ENCODE measurements around the gene TMEM132E.

The TMEM132E gene

DNA sequence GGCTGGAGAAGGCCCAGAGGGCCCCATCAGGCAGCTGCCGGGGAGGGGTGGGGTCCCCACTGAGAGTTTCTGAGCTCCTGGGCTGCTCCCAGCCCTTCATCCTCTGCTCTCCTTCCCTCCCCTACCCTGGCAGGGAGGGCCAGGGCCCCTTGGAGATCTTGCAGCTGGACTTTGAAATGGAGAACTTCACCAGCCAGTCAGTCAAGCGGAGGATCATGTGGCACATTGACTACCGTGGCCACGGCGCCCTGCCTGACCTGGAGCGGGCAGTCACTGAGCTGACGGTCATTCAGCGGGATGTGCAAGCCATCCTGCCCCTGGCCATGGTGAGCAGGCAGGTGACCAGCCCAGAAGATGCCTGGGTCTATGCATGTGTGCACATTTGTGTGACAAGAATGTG is 49.5 kb downstream of the TMEM132E start:
- H3K4me3 ChIP-seq (ENCODE audit: low read depth, low read length), result no peak overlapping the region

DNA sequence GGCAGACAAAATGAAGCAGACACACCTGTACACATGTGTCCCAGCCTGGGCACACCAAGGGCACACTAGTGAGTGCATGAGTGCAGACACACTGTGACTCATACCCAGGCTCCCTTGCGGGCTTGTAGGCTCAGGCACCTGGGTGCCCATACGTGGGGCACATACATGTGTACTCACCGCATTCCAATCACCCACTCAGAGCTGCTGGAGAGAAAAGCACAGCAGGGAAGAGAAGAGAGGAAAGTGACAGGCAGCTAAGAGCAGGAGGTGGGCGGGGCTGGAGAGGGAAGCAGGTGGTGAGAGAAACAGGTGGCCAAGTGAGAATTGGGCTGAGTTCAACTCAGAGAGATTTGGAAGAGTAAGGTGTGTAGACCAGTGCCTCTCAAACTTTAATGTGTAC is 54.0 kb downstream of the TMEM132E start:
- H3K4me3 ChIP-seq (ENCODE audit: low read depth, low read length), result no peak overlapping the region

DNA sequence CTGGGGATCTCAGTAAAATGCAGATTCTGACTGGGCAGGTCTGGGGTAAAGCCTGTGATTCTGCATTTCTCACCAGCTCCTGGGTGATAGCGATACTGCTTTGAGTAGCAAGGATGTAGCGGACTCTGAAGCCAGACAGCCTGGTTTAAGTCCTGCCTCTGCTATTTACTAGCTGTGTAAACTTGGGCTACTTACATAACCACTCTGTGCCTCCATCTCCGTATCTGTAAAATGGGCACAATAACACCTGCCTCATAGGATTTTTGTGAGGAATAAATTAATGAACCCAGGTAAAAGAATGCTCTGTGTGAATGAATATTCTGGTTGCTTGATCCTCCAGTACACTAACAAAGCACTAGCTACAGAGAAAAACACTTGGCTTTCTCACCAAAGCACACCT is 54.4 kb downstream of the TMEM132E start:
- H3K4me3 ChIP-seq (ENCODE audit: low read depth, low read length), result no peak overlapping the region

DNA sequence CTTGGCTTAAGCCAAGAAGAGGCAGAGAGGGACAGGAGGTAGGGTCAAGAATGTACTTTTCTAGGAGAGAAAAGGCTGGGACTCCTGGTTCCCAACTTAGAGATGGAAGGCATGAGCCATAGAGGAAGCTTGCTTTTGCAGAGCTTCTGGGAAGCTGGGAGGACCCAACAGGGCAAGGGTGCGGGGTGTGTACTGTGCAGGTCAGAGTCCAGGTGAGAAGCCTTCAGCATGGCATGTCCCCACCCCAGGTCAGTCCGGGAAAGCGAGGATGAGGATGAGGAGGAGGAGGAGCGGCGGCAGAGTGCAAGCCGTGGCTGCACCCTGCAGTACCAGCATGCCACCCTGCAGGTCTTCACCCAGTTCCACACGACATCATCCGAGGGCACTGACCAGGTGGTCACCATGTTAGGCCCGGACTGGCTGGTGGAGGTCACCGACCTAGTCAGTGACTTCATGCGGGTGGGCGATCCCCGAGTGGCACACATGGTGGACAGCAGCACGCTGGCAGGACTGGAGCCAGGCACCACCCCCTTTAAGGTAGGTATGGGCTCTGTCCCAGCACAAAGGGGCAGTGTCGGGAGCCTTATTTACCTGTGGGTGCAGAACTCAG is 55.3 kb downstream of the TMEM132E start:
- no peak overlapping the region for H3K4me3 ChIP-seq (ENCODE audit: low read depth, low read length)

DNA sequence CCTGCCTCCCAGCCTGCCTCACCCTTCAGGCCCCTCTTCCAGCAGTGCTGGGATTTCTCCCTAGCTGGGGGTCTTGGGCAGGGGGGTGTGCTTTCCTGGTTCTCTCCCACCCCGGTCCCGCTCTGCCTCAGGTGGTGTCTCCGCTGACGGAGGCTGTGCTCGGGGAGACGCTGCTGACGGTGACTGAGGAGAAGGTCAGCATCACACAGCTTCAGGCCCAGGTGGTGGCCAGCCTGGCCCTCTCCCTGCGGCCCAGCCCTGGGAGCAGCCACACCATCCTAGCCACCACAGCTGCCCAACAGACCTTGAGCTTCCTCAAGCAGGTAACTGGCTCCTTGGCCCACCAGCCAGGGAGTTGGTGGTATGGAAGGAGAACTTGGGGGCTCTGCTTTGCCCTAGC is 56.5 kb downstream of the TMEM132E start:
- no peak overlapping the region for H3K4me3 ChIP-seq (ENCODE audit: low read depth, low read length)

DNA sequence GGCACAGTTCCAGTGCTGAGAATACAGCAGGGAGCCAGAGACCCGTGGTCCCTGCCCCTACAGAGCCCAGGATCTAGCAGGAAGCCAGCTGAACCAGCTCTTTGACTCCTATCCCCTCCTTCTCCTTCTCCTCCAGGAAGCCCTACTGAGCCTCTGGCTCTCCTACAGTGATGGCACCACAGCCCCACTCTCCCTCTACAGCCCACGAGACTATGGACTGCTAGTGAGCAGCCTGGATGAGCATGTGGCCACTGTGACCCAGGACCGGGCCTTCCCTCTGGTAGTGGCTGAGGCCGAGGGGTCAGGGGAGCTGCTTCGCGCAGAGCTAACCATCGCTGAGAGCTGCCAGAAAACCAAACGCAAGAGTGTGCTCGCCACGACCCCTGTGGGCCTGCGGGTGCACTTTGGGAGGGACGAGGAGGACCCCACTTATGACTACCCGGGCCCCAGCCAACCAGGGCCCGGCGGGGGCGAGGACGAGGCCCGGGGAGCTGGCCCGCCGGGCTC is 57.7 kb downstream of the TMEM132E start:
- no peak overlapping the region for H3K4me3 ChIP-seq (ENCODE audit: low read depth, low read length)

DNA sequence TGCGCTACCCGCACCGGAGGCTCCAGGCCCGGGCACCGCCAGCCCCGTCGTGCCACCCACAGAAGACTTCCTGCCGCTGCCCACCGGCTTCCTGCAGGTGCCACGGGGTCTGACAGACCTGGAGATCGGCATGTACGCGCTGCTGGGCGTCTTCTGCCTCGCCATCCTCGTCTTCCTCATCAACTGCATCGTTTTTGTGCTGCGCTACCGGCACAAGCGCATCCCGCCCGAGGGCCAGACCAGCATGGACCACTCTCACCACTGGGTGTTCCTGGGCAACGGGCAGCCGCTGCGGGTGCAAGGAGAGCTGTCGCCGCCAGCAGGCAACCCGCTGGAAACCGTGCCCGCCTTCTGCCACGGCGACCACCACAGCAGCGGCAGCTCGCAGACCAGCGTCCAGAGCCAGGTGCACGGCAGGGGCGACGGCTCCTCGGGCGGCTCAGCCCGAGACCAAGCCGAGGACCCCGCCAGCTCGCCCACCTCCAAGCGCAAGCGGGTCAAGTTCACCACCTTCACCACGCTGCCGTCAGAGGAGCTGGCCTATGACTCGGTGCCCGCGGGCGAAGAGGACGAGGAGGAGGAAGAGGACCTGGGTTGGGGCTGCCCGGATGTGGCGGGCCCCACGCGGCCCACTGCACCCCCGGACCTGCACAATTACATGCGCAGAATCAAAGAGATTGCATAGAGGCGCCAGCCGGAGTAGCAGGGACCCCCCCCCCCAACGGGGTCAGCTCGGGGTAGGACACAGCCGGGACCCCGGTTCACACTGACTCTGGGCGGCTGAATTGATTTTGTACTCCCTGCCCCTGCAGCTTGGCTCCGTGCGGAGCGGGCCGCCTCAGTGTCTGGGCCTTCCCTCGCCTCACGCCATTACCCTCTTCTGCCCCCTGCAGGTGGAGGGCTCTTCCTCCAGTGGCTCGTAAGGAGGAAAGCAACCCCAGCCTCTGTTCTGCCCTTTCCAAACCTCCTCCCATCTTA is 58.5 kb downstream of the TMEM132E start:
- no peak overlapping the region for H3K4me3 ChIP-seq (ENCODE audit: low read depth, low read length)

DNA sequence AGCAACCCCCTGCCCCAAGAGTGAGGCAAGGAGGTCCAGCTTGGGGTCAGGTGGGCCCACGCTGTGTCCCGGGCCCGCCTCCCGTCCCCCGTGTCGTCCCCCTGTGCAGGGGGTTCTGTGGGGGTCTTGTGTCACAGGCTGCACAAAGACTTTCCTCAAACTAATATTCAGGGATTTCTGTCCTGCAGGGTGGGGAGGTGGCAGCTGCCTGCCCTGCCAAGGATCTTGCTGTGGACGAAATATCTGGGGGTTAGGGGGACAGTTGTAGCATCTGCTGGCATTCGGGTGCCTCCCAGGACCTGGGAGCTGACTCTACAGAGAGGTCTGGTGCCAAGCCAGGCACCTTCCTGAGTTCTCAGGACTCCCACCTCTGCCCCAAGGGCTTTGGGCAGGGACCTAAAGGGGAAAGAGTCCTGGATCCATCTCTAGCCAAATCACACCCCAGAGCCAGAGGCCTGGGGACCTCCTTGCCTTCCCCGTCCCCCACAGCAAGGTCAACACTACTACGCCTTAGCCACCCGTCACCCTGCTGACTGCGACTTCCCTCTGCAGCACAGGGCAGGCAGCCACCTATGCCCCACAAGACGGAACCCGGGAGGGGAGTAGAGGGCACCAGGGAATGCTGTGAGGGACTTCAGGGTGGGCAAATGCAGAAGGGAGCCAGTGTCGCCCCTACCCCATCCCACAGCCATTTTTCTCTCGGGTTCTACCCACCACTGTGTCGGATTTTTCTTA is 59.3 kb downstream of the TMEM132E start:
- H3K4me3 ChIP-seq (ENCODE audit: low read depth, low read length), result no peak overlapping the region

DNA sequence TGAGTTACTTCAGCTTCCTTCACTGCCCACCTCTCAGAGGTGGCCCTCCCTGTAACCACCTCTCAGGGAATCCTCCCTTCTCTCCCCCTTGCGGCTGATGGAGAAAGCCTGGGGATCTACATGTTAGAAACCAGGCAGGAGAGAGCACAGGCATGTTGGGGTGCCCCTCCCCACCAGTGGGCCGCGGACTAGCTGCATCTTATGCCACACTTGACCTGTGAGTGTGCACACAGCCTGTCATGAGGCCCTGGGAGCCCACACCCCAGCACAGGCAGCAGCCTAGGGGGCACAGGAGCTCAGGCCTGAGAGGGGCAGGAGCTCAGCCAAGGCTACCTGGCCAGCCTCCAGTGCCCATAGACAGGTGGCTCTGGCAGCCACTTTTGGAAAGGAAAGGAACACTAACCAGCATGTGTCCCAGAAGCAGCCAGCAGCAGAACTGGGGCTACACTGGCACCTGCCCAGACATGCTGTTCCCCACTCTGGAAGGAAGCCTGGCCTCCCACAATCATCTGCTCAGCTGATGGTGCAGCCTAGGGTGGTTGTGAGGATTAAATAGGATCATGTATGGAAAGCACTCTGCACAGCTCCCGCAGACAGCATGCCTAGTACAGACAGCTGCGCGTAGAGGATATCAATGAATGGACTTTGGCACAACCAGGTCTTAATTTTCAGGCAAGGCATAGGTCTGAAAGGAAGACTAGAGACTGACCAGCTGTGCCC is 60.5 kb downstream of the TMEM132E start:
- H3K4me3 ChIP-seq (ENCODE audit: low read depth, low read length), result no peak overlapping the region

DNA sequence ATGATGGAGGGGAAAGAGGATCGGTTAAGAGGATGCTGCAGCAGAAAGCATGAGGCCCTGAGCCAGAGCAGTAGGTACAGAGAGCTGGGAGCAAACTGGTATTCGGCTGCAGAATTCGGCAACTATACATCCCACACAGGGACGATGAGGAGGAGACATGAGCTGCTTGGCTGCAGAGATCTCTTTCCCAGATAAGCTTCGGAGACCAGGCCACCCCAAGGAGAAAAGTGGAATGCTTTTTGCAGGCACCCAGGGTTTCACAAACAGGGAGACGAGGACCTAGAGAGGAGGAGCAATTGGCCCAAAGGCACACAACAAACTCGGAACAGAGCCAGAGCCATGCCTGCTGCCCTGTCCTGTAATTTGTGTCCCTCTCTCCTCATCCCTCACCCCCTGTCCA is 62.0 kb downstream of the TMEM132E start:
- H3K4me3 ChIP-seq (ENCODE audit: low read depth, low read length), result no peak overlapping the region

DNA sequence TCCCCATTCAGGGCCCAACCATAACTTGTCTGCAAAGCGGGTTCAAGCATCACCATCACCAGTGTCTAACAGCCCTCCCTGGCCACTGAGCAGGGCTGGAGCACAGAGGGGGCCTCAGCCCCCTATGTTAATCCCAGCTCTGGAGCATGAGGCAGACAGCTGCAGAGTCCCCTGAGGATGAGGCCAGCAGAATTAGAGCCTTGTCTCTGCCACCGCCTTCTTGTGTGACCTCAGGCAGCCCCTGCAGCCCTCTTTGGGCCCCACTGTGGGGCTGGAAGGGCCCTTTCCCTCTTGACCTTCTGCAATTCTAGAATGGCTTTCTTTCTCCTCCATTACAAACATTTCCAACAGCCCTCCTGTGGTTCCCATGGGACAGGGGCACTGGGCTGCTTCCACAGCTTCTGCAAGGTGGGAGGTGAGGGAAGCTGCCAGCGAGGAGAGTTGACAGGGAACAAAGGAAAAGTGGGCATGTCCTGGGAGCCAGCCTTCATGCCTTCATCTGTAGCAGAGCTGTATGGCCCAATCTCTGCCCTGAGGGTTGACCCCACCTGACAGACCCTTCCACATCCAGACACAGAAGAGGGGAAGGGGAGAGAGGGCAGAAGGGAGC is 65.7 kb downstream of the TMEM132E start:
- H3K4me3 ChIP-seq (ENCODE audit: low read depth, low read length), result no peak overlapping the region

DNA sequence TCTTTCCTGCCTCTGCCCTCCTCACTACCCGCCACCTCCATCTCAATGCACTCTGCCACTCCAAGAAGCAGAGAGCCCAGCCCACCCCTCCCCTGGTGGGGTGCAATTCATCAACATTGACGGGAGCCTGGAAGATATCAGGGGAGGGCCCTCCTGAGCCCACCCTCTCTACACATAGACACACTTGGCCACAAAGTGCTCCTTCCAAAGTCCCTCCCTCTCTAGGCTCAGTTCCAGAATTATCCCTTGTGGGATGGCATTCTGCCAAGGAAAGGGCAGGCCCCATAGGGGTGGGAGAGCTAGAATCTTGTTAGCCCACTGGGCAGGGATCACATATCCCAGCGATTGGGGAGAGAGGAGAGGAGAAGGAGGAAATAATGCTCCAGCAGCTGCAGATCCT is 66.2 kb downstream of the TMEM132E start:
- H3K4me3 ChIP-seq (ENCODE audit: low read depth, low read length), result no peak overlapping the region

DNA sequence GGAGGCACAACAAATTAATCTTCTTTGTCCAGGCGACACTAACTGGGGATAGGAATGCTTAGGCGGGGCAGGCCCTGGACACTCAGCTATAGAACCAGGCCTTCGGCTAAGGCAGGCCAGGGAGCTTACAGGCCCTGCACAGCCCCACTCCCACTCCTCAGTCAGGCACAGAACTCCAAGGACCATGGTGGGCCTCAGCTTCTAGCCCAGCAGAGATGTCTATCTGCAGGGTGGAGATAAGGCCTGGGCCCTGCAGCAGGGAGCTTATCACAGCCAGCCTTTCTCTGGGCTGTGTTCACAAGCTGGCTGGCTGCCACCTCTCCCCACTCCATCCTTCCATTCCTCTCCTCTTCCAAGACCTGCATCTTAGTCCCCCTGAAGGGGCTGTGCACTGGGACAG is 68.1 kb downstream of the TMEM132E start:
- H3K4me3 ChIP-seq (ENCODE audit: low read depth, low read length), result no peak overlapping the region

DNA sequence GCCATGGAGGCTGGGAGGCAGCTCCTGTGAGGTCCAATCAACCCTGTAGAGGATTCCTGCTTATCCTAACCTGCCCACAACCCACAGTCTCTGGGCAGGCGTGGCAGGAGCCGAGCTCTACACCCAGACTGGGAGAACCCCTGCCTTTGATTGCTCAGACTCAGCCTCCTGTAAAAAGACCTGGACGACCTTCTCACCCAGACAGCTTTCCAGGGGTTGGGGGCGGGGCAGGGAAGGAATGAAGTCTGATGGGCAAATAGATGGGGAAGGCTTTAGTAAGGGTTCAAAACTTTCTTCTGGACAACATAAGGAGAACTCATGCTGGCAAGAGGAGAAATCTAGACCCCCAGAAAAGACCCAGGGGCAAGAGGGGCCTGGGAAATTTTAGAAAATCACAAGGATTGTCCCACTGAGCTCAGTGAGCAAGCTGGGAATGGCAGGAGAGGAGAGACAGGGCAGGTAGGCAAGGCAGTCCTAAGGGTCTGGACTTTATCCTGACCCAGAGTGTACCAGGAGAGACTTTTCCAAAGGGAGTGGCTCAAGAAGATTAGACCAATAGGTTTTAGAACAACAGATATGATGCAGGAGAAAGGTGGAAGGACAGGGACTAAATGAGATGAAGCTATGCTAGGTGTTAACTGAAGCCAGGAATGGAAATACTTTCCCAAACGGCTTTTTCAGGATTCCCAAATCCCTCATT is 70.8 kb downstream of the TMEM132E start:
- H3K4me3 ChIP-seq (ENCODE audit: low read depth, low read length), result no peak overlapping the region

DNA sequence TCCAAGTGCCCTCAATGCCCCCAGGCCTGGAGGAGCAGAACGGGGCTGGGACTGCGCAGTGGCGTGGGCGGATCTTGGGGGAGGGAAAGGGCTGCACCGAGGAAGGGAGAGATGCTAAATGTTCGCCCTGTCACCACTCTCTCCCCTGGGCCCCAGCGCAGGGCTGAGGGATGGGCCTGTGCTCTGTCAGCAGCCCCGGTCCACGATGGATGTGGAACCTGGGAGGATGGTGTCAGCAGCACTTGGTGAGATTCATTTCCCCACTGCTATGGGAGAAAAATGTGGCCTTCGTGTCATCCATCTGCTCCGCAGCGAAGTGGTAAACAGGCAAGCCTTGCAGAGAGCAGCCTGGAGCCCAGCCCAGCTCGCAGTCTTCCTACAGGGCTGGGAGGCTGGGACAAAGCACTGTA is 72.0 kb downstream of the TMEM132E start:
- H3K4me3 ChIP-seq (ENCODE audit: low read depth, low read length), result no peak overlapping the region

DNA sequence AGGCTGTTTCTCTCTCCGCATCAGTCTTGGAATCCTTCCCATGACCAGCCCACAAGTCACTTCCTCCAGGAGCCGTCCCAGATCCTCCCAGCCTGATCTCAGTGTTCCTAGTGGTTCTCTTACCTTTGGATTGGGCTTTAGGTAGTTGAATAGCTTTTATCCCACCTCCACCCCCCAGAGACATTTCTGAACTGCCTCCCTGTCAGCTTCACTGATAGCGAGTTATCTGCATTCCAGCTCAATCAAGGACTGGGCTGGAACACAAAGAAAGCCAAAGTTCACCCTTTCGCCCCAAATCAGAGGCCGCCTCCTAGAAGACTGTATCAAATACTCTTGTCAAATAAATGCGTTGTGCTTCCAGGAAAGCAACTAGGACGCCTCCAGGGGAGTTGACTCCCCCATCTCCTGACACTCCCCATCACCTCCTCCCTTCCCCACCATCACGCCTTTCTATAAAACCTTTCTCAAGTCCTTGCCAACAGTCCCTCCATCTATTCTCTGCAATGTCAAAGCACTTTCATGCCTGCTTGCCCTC is 72.7 kb downstream of the TMEM132E start:
- no peak overlapping the region for H3K4me3 ChIP-seq (ENCODE audit: low read depth, low read length)

DNA sequence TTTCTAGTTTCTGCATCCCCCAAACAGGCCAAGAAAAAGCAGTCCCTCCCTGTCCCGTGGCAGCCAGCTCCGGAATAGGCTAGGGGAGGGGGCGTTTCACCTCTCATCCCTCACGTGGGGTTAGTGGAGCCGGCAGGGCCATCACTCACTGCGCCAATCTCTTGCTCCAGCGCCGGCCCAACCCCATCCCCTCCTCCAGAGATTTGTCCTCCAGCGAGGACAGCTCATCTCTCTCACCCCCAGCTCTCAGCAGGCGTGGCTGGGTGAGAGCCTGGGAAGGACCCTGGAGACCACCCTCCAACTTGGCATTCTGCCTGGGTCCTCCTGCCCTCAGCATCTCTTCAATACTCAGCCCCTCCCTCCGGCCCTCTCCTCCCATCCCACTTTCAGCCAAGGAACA is 74.1 kb downstream of the TMEM132E start:
- no peak overlapping the region for H3K4me3 ChIP-seq (ENCODE audit: low read depth, low read length)

DNA sequence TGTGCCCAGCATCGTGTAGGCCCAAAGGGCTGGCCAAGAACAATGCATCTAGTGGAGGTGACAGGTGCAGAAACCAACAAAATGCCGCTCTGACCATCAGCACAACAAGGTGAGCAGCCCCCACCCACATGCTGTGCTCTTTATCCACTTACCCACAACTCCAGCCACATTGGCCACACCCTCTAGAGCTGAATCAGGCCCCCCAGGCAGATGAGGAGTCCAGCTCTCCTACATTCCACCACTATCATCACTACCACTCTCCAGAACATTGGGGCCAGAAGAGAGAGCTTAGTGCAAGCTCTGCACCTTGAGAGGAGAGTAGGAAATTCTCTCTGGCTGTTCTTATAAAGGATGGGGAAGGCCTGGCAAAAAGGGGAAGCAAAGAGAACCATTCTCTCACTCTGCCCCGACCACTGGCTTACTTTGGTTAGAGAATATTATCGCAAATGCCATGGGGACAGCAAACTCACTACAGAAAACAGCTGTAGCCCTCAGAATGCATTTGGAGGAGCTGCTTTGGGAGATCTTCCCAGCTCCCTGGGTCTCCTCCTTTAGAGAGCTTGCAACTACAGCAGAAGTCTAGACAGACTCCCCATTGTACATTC is 75.0 kb downstream of the TMEM132E start:
- no peak overlapping the region for H3K4me3 ChIP-seq (ENCODE audit: low read depth, low read length)

DNA sequence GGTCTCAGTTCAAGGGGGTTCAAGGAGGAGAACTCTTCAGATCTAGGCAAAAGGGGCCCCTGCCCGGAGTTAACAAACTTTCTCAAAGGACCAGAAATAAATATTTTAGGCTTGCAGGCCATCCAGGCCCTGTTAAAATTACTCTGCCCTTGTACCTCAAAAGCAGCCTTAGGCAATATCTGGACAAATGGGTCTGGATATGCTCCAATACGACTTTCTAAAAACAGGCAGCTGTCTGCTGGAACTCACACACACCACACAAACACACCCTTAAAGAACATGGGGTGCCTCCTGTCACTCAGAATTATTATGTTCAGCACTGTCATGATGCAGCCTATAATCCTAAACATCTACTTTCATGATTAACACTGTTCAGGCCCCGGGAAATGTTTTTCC is 75.5 kb downstream of the TMEM132E start:
- H3K4me3 ChIP-seq (ENCODE audit: low read depth, low read length), result no peak overlapping the region

Data from iPS-11a (cell line).